ENCODE results near the gene SYNDIG1. TPM values are rescaled to one million over a fixed set of nuclear protein-coding genes. Genes with fewer than 3 reads are reported as not detected.
"Not testable (repeated sequence)": the region's sequence is repeated elsewhere in the genome, so short reads cannot be mapped to it uniquely, and the experiment has no call there.

Gene SYNDIG1
- total RNA-seq, 4 donors from 2014 or later: not detected

GRCh38 chr20:24620937-24621519 lies 151.6 kb downstream of the SYNDIG1 start:
- TF ChIP-seq, protein P1, sequence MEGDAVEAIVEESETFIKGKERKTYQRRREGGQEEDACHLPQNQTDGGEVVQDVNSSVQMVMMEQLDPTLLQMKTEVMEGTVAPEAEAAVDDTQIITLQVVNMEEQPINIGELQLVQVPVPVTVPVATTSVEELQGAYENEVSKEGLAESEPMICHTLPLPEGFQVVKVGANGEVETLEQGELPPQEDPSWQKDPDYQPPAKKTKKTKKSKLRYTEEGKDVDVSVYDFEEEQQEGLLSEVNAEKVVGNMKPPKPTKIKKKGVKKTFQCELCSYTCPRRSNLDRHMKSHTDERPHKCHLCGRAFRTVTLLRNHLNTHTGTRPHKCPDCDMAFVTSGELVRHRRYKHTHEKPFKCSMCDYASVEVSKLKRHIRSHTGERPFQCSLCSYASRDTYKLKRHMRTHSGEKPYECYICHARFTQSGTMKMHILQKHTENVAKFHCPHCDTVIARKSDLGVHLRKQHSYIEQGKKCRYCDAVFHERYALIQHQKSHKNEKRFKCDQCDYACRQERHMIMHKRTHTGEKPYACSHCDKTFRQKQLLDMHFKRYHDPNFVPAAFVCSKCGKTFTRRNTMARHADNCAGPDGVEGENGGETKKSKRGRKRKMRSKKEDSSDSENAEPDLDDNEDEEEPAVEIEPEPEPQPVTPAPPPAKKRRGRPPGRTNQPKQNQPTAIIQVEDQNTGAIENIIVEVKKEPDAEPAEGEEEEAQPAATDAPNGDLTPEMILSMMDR (IDR thresholded peaks at IDR 0.05): no peak
- TF ChIP-seq POLR2A (IDR thresholded peaks at IDR 0.05): no peak

DNA sequence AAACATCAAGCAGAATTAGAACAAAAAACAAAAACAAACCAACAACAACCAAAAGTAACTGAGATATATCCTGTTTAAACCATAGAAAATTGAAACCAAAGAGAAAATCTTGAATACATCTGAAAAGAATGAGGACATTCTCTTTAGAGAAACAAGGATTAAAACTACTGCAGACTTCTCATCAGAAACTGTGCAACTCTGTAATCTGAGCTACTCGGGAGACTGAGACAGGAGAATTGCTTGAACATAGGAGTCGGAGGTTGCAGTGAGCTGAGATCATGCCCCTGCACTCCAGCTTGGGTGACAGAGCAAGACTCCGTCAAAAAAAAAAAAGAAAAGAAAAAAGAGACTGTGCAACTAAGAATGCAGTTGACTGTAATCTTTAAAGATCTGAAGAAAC lies 153.4 kb downstream of the SYNDIG1 start:
- no peak overlapping the region for H3K4me3 ChIP-seq
- no peaks in the 10 kb centered on the region for H3K9me3 ChIP-seq
- H3K36me3 ChIP-seq: no peaks in the 10 kb centered on the region
- no peak for DNase-seq
- H3K27ac ChIP-seq: no peak overlapping the region
- 40 to 59% methylated on average over 3 of the region's 3 CpGs for WGBS, 2 donors
- H3K27me3 ChIP-seq: peaks cover 0 to 5% (median 0%) of the 10 kb centered on the region in 4 donors
- H3K4me1 ChIP-seq: no peaks in the 10 kb centered on the region
- intact Hi-C loops (cut with DNase I): no loop called here
- TF ChIP-seq, protein P1 (IDR thresholded peaks at IDR 0.05): no peak
- no peak for TF ChIP-seq POLR2A (IDR thresholded peaks at IDR 0.05)

More at GRCh38 chr20:24620937-24621519, 151.6 kb downstream of the SYNDIG1 start:
- WGBS, 2 donors: 52 to 64% methylated on average over 1 of the region's 1 CpG
- Histone ChIP-seq H3K27ac (no peak overlapping the region), H3K9me3 (no peaks in the 10 kb centered on the region), H3K4me1 (no peaks in the 10 kb centered on the region), H3K4me3 (no peak overlapping the region), H3K27me3 (peaks cover 0 to 21% (median 0%) of the 10 kb centered on the region in 4 donors), H3K36me3 (no peaks in the 10 kb centered on the region)
- DNase-seq: no peak
- intact Hi-C loops (cut with DNase I): no loop called here

GRCh38 chr20:24626141-24626540 lies 156.7 kb downstream of the SYNDIG1 start:
- no CpG with 5 or more reads among the region's 29 CpGs for WGBS, 2 donors
- H3K27me3 ChIP-seq; H3K4me3 ChIP-seq; DNase-seq; H3K4me1 ChIP-seq; H3K27ac ChIP-seq; intact Hi-C loops (cut with DNase I); H3K9me3 ChIP-seq; H3K36me3 ChIP-seq: not testable (repeated sequence)

DNA sequence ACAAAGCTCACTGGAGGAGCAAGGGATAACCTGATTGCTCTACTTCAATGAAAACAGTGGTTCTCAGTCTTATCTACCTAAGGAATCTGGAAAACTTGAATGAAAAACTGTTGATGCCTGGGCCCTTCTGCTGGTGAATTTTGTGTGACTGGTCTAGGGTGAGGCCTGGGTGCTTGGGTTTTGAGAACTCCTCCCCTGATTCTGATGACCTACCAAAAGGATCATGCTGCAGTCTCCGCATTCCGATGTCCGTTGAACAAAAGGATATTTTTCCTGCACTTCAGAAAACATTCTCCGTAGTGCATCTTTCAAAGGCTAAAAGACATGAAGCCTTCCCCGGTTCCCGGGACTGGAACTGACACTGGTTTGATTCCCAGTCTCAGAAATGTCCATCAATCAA lies 157.9 kb downstream of the SYNDIG1 start:
- Histone ChIP-seq H3K36me3 (no peaks in the 10 kb centered on the region), H3K27ac (no peak overlapping the region), H3K9me3 (no peaks in the 10 kb centered on the region), H3K27me3 (no peaks in the 10 kb centered on the region), H3K4me1 (no peaks in the 10 kb centered on the region), H3K4me3 (no peak overlapping the region)
- DNase-seq: no peak
- TF ChIP-seq POLR2A (IDR thresholded peaks at IDR 0.05): no peak
- TF ChIP-seq, protein P1 (IDR thresholded peaks at IDR 0.05): no peak
- intact Hi-C loops (cut with DNase I): no loop called here
- whole genome bisulfite sequencing, 2 donors: 85 to 87% methylated on average over 6 of the region's 6 CpGs

DNA sequence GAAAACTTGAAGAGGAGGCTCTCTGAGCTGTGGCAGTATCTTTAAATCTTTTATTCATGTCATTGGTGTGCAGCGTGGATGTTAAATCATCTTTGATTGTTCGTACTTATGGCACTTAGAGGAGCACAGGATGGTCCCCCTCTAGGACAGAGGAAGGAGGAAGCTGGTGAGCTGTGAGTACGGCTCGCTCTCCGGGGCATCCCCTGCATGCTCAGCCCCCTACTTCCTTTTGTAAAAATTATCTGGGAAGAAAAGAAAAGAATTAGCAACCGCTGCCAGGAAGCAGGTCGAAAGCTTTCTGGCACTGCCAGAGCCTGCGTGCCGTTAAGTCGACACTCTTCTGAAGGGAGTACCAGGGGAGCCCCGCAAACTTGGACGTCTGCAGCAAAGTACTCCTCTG lies 158.5 kb downstream of the SYNDIG1 start:
- no peaks in the 10 kb centered on the region for H3K36me3 ChIP-seq
- no peaks in the 10 kb centered on the region for H3K9me3 ChIP-seq
- H3K4me1 ChIP-seq: no peaks in the 10 kb centered on the region
- H3K27me3 ChIP-seq: no peaks in the 10 kb centered on the region
- no peak overlapping the region for H3K4me3 ChIP-seq
- DNase-seq: no peak
- H3K27ac ChIP-seq: no peak overlapping the region
- 59 to 63% methylated on average over 11 to 12 of the region's 12 CpGs for WGBS, 2 donors
- TF ChIP-seq POLR2A (IDR thresholded peaks at IDR 0.05): no peak
- TF ChIP-seq, protein P1 (IDR thresholded peaks at IDR 0.05): no peak
- intact Hi-C loops (cut with DNase I): no loop called here

DNA sequence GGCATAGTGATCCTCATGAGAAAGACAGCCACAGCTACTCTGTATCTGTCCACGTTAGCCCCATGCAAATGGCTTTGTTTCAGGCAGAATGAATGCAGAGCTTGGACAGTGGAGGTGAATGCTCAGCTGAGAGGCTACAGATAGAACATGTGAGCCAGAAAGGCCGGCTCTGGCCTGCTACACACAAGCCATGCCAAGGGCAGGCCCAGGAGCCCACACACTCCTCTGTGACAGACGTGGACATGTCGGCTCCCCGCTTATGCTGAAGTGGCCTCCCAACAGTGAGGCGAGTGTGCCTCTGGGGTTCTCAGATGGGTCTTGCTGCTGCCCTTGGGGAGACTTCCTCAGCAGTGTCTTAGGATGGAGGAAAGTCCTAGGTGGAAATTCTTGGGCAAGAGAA lies 159.6 kb downstream of the SYNDIG1 start:
- no peaks in the 10 kb centered on the region for H3K4me1 ChIP-seq
- no peak for TF ChIP-seq POLR2A (IDR thresholded peaks at IDR 0.05)
- TF ChIP-seq, protein P1 (IDR thresholded peaks at IDR 0.05): no peak
- no peak overlapping the region for H3K4me3 ChIP-seq
- no peaks in the 10 kb centered on the region for H3K36me3 ChIP-seq
- no peaks in the 10 kb centered on the region for H3K27me3 ChIP-seq
- 60 to 82% methylated on average over 1 to 6 of the region's 6 CpGs for WGBS, 2 donors
- intact Hi-C loops (cut with DNase I): no loop called here
- DNase-seq: no peak
- no peak overlapping the region for H3K27ac ChIP-seq
- H3K9me3 ChIP-seq: no peaks in the 10 kb centered on the region
